HG03558 (cell line): ENCODE results near the gene CFH.
"Not testable (repeated sequence)": the region's sequence is repeated elsewhere in the genome, so short reads cannot be mapped to it uniquely, and the experiment has no call there.

ENCODE experiments used
- ATAC-seq: cut with Tn5 transposase; IDR thresholded peaks from one replicate; pipeline ENCODE4 v1.9.1; 2021; ENCODE audit warnings: moderate number of reproducible peaks; ENCODE audit not compliant: unreplicated experiment; ENCODE audit errors: extremely low read depth

CFH gene

DNA sequence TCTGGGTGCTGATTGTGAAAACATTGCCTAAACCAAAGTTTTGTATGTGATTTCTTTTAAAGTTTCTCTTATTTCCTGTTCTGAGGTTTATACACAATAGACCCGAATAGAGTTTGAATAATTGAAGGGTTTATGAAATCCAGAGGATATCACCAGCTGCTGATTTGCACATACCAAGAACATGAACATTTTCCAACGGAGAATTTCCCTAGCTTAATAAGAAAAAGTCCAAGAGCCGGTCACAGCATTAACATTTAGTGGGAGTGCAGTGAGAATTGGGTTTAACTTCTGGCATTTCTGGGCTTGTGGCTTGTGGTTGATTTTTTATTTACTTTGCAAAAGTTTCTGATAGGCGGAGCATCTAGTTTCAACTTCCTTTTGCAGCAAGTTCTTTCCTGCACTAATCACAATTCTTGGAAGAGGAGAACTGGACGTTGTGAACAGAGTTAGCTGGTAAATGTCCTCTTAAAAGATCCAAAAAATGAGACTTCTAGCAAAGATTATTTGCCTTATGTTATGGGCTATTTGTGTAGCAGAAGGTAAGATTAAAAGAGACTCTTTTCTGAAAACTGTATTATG is at the start of gene CFH:
Gene CFH (plus strand): TSS at position 407 of the 579 bp plus-strand sequence. CDS start 75 bp downstream, at position 482.
- ATAC-seq: no peak

DNA sequence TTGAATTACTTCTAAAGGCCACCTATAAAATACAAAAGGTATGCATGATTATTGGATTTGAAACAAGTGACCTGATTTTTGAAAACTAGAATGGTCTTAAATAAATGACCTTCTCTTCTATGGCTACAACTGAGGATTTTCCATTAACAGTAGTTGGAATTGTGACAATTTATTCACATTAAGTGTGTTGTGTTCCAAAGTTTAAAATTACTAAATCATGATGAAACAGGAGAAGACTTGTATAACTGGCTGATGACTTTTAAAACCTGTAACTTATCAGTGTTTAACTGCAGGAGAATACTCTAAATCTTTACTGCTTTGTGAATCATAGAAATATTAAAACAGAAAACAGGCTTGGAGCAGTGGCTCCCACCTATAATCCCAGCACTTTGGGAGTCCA is 48.2 kb upstream of the CFH start:
- no peak for ATAC-seq

DNA sequence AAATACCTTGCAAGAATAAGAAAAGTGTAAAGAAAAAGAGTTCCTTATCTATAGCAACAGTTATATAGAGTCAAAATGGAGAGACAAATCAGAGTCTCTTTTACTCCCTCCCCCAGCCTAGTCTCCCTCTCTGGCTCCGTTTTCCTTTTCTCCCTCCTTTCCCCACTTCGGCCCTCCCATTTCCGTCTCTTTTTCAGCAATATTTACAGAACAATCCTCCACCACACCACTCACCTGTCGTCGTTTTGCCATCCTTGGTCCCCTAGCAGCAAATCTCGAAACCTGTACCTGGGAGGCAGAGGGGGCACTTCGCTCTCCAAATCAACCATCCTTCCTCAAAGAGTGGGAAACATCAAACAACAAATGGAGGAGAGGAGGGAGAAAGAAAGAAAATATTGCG is 43.9 kb upstream of the CFH start:
- no peak for ATAC-seq

DNA sequence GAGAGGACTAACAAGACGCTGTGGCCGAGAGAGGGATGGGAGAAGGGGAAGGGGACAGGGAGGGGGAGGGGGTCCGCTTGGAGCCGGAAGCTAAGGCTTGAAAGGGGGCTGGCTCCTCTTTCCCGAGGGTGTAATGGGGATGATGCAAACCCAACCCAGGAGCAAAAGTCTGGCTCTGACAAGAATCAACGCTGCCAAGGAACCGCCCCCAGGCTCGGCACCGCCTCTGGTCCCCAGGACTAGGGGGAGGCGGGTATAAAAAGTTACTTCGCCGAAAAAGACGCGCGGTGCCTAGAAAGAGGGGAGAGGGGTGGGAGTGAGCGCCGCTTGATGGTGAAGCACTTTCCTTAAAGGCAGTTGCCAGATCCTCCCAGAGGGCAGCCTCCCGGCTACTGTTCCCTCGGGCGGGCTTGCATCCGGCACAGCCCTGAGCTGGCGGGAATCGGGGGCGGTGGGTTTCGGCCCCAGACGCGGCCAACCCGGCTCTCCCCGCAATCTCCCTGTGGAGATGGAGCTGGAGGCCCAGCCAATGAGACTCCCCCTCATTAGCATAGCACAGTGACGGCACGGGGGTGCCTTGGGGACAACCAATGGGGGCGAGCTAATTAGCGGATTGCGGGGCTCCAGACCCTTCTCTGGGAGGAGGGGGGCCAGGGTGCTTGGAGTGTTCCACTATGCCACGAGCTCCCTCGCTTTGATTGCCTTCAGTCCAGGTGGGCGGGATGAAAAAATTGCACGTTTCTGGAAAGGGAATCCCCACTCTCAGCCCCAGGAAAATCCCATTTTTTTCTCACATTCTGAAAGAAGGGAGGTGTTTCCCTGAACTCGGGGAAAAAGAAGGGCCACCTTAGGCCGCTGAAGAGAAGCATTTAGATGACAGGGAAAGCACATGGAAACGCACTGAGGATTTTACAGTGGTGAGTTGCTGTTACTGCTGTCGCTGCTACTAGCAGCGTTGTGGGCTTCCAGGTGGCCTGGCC is 43.2 kb upstream of the CFH start, which contains the start of gene KCNT2:
Gene KCNT2 (minus strand): TSS at position 51 of the 980 bp plus-strand sequence. CDS start 131 bp downstream, outside the sequence.
- no peak for ATAC-seq

DNA sequence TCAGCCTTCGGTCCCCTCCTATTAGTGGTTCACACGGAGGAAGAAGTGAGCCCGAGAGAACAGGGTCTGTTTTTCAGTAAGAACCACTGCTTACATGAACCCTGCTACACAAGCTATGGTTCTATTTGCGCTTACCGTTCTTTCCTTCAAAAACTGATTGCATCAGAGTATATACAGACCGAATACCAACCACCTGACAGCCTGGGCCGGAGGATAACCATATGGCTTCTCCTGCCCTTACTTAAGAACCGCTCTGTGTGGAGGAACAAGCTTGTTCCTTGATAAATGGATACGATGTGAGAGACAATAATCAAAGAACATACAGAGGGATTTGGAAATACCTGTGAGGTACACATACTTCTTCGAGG is 42.5 kb upstream of the CFH start:
- ATAC-seq: no peak

DNA sequence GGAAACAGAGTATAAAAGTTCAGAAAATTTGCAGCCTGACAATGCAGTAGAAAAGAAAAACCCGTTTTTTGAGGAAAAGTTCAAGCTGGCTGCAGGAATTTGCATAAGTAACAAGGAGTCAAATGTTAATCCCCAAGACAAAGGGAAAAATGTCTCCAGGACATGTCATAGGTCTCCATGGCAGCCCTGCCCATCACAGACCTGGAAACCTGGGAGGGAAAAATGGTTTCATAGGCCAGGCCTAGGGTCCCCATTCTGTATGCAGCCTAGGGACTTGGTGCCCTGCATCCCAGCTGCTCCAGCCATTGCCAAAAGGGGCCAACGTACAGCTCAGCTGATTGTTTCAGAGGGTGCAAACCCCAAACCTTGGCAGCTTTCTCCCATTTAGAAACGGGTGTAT is 40.0 kb upstream of the CFH start:
- ATAC-seq: no peak

DNA sequence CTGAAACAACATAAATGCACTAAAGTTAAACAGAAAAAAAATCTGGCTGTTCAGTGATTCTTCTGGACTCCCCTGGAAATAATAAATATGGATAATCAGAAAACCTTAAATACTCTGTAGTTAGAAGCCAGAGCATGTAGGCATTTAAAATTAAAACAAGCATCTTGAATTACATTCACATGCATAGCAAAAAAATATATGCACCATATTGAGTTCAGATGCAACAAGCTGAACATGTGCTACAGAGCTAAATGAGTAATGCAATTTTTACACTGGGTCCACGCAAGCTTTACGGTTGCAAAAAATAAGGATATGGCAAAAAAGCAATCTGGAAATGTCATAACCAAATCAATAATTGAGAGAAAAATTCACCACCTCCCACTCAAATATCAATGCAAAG is 32.1 kb upstream of the CFH start:
- ATAC-seq: no peak

DNA sequence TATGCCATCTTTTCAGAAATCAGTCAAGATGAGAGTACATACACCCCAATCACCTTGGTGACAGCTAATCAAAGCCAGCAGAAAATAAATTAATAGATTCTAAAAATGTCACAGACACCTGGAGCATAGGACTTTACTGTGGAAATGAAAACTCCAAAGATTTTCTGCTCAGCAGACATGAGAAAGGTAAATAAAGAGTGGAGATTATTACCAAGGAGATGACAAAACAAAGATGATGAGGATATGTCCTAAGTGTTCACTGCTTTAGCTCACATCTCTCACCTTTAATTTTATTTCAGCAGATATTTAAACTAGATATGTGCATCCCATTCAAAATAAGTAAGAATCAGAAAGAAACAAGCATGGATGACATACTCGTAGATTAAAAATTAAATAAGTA is 28.8 kb upstream of the CFH start:
- no peak for ATAC-seq

DNA sequence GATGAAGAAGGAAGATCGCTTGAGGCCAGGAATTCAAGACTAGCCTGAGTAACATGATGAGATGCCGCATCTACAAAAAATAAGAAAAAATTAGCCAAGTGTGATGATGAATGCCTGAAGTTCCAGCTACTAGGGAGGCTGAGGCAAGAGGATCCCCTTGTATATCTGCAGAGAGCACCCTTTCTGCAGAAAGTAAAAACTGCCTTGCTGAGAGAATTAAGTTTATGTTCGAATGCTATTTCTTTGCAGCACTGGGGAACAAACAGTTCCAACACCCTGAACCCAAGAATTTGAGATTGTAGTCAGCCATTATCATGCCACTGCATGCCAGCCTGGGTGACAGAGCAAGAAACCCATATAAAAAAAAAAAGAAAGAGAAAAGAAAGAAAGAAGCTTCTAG is 23.0 kb upstream of the CFH start:
- ATAC-seq: no peak

DNA sequence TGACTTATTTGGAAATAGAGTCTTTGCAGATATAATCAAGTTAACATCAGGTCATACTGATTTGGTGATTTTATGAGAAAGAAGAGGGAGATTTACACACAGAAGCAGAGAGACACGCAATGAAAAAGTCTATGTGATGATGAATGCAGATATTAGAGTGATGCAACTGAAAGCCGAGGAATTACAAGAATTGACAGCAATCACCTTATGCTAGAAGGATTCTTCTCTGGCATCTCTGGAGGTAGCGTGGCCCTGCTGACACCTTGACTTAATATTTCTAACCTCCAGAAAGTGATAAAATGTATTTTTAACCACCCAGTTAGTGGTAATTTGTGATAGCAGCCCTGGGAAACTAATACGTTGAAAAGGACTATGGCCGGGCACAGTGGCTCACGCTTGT is 14.2 kb upstream of the CFH start:
- ATAC-seq: no peak

DNA sequence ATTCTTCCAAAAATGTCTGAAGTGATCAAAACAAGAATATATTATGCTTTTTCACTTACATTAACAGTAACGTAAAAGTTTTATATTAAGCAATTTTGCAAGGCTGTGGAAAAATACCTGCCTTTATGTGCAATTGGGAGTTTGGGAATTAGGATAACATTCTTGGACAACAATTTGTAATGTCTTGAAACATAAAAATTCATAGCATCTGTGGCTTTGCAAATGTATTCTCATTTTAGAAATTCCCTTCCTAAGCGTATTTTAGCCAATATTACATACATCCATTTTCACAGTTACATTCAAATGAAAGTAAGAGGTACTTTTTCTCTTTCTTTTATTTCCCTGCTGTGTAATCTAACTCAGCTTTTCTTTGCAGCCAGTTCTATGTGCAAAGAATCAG is 13.4 kb upstream of the CFH start:
- no peak for ATAC-seq

DNA sequence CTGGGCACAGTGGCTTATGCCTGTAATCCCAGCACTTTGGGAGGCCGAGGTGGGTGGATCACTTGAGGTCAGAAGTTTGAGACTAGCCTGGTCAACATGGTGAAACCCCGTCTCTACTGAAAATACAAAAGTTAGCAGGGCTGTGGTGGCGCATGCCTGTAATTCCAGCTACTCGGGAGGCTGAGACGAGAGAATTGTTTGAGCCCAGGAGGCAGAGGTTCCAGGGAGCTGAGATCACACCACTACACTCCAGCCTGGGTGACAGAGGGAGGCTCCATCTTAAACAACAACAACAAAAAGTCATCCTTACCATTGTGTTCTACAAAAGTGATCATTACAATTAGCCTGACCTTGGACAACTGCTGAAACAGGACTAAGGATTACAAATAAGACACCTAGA is 12.6 kb upstream of the CFH start:
- ATAC-seq: not testable (repeated sequence)

DNA sequence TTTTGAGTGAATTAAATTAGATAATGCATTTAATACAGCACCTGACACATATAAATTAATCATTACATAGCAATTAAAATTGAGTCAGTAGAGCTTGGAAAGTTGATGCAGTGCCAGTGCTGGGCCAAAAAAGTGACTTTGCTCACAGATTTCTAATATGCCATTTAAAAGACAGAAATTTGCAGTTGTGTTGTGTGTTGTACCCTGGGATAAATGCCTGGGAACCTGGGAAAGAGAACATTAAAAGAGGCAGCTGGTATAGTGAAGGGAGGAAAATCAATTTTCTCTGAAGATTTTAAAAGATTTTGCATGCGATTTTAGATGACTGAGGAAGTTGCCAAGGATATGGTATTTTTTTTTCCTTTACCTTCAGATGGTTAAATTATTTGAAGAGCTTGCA is 10.9 kb upstream of the CFH start:
- ATAC-seq: no peak

DNA sequence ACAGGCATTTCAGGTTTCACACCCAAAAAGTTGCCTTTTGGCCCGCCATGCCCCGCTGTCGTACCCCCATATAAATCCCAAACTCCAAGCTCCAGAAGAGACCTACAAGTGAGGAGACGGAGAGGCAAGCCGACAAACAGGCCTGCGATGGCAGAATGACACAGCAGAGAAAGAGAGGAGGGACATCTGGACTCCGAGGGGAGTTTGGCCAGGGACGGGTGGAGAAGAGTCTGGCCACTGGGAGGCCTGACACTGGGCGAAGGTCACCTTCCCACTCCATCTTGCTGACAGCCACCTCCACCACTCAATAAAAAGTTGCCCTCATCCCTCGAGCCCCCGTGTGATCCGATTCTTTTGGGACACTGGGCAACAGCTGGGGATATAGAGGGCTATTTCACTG is 1.9 kb upstream of the CFH start:
- ATAC-seq: no peak

DNA sequence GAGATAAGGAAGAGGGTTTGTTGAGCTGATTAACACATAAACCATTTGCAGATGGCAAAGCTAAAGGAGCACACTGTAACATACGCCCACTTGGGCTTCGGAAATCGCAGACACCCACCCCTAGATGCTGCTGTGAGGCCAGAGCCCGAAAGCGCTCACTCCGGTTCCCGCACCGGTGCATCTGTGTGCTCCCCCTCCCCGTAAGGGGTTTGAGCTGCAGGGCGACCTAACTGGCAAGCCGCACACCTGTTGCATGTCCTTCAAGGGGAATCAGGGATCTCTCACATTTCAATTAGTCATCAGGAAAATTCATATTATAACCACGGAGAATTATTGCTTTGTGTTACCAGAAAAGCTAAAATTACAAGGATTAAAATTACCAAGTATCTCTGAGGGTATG is 1.4 kb upstream of the CFH start:
- ATAC-seq: no peak

DNA sequence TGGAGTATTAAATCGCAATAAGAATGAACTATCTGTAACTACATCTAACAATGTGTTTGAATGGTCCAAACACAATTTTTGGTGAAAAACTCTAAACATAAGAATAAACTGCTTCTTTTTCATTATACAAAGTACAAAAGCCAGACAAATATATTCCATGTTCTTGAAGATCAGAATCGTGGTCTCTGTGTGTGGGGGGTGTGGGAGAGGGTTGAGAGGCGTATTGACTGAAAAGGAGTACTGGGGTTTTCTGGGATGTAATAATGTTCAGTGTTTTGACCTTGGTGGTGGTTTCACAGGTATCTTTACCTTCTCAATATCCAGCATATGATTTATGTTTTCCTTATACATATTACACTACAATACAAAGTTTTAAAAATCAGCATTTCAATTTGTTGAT is 764 bp upstream of the CFH start:
- no peak for ATAC-seq

DNA sequence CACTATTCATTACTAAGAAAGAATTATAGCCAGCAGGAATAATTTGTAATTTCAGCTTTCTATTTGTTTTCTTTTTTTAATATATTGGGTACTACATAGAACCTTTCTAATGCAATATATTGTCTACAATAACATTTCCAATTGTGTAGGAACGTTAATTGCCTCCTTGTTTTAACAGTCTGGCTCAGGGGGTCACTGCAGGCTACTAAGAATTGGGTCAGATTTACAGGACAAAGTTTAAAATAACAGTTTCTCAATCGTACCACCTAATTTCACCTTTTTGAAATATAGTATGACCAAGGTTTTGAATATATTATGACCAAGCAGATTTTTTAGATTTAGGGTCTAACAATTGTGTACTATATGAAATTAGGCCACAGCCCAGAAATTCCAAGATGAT is 2.4 kb downstream of the CFH start:
- no peak for ATAC-seq

DNA sequence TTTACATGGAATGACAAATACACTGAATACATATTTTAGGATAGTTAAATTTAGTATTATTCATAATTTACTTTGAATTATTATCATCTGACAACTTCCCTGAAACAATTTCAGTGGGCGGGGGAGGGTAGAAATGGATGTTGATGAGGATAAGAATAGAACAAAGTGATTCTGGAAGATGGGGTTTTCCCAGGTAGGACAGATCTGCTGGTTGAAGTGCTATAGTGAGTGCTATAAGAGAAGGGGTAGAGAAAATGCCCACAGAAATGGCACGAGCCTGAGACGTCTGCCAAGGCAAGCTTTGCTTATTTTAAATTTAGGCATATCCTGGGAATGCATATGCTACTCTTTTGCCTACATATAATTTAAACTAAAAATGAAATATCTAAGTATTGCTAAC is 3.2 kb downstream of the CFH start:
- no peak for ATAC-seq

DNA sequence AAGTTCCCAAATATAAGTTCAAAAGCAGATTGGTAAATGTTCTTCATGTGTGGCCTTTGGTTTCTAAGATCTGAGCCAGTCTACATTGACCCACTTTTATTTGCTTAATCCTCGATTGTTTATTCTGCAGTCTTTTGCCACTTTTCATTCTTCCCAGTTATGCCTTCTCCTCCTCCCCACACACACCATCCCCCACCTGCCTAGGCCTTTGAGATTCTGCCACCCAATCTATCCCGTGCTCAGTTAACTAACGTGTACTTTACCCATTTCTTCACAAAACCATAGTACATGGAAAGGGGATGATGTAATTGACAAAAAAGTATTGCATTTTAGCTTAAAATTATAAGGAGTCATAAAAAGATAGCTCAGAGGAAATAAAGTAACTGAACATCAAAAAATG is 3.7 kb downstream of the CFH start:
- ATAC-seq: no peak

DNA sequence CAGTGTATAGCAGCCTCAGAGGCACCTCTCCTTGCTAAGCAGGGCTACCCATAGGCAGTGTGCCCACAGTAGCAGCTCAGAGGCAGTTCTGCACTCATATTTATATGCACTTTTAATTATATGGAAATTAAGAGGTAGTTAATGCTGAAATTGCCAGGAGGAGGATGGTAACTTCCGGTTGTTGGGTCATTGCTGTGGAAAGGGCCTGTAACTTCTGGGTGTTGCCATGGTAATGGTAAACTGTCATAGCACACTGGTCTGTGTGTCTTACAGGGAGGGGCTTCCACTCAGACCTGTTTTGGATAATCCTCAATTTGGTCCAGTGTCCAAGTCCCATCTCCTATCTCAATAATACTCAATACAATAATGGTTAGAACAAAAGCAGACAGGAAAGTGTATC is 7.6 kb downstream of the CFH start:
- ATAC-seq: no peak

DNA sequence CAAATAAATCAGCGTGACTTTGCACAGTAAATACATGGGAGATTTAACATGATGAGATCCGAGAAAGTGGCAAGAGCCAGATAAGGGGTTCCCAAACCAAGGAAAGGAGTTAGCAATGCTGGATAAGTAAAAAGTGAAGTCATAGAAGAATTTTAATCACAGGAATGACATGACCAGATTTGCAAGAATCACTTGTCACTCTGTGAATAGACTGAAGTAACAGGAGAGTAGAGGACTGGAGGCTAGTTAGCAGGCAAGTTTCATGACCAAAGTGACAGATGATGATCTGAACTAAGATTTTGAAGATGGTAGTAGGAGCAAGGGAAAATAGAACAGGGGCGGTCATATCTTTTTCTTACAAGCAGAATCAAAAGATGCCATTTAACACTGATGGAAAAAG is 8.4 kb downstream of the CFH start:
- ATAC-seq: no peak

DNA sequence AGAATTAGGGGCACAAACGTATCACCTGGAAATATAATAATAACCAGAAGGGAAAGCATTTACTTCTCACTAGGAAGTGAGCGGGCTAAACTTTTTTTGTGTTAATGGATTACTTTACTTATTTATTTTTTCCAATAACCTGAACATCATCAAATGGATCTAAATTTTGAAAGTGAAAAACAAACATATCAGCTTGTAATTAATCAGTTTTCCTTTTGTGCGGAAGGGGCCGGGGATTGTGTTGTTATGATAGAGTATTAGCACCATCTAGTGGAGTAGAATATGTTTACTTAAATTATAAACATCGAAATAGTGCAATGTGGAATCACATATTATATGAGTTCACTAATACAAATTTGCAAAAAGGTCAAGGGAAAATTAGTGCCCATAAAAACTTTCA is 9.0 kb downstream of the CFH start:
- peak; percentile 43 for ATAC-seq
